Measurements from ENCODE around the gene TTLL9.

GRCh38 chr20:31851240-31851955 is 19.0 kb upstream of the TTLL9 start:
- TF ChIP-seq, protein P1, sequence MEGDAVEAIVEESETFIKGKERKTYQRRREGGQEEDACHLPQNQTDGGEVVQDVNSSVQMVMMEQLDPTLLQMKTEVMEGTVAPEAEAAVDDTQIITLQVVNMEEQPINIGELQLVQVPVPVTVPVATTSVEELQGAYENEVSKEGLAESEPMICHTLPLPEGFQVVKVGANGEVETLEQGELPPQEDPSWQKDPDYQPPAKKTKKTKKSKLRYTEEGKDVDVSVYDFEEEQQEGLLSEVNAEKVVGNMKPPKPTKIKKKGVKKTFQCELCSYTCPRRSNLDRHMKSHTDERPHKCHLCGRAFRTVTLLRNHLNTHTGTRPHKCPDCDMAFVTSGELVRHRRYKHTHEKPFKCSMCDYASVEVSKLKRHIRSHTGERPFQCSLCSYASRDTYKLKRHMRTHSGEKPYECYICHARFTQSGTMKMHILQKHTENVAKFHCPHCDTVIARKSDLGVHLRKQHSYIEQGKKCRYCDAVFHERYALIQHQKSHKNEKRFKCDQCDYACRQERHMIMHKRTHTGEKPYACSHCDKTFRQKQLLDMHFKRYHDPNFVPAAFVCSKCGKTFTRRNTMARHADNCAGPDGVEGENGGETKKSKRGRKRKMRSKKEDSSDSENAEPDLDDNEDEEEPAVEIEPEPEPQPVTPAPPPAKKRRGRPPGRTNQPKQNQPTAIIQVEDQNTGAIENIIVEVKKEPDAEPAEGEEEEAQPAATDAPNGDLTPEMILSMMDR (IDR thresholded peaks at IDR 0.05), result no peak
- no peak for TF ChIP-seq POLR2A (IDR thresholded peaks at IDR 0.05)
- no peak for TF ChIP-seq POLR2AphosphoS5 (IDR thresholded peaks at IDR 0.05)

Measured in prostate gland (tissue), 2 donors.